PC-3 (cell line): Measurements from ENCODE around the gene STXBP5.

Experiments
- CTCF ChIP-seq: fragments of 300-600 bp; sonication (generic); conservative IDR thresholded peaks from 2 replicates; pipeline ENCODE4 v1.5.1; 2017; ENCODE audit warnings: antibody characterized with exemption, low read depth, mild to moderate bottlenecking, low read length
- EZH2 ChIP-seq: fragments of 300-600 bp; sonication (generic); IDR thresholded peaks from one replicate; pipeline ENCODE4 v1.6.1; 2017; ENCODE audit warnings: antibody characterized with exemption, mild to moderate bottlenecking, low read length; ENCODE audit not compliant: unreplicated experiment

GRCh38 chr6:147177286-147177685, 26.9 kb upstream of the STXBP5 start:
- TF ChIP-seq CTCF (no peak), EZH2 (no peak)
